GM20000 (cell line): ENCODE data around the gene CAGE1.

Experiments used
- DNase-seq: peaks from one replicate; pipeline ENCODE4 v3.0.0; 2012; ENCODE audit warnings: low spot score
- TF ChIP-seq, protein P1 (sequence below): IDR thresholded peaks from 2 replicates; pipeline ENCODE4 v1.5.1; 2012; ENCODE audit warnings: mild to moderate bottlenecking, control low read depth; ENCODE audit errors: extremely low read depth, missing control alignments

Gene CAGE1

DNA sequence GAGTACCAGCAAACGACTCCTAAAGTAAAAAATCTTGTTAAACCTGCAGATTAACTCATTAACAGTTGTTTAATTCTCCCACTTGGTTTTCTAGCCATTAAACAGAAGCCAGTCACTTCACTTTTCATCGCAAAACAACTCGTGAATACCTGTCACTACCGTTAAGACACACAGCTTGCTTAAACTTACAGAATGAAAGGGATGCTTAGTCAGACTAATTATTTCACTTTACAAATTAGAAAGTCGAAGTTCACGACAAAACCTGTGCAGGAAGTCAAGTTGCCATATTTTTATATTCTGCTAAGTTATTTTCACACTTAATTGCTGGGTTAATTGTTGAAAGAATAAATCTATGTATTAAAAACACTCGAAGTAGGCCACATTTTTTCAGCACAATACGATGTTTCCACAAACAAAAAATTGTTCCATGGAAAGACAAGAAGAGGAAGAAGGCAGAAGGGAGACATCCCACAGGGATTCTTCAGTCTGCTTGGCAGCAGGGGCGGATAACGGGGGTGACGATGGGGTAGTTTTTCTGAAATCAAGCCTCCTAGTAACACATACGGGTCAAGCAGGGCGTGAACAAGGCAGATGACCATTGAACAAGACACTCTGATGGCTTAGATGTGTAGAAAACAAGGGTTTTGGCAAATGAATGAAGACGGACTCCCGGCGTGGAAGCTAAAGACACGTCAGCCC, 77.5 kb downstream of the CAGE1 start:
- TF ChIP-seq, protein P1, sequence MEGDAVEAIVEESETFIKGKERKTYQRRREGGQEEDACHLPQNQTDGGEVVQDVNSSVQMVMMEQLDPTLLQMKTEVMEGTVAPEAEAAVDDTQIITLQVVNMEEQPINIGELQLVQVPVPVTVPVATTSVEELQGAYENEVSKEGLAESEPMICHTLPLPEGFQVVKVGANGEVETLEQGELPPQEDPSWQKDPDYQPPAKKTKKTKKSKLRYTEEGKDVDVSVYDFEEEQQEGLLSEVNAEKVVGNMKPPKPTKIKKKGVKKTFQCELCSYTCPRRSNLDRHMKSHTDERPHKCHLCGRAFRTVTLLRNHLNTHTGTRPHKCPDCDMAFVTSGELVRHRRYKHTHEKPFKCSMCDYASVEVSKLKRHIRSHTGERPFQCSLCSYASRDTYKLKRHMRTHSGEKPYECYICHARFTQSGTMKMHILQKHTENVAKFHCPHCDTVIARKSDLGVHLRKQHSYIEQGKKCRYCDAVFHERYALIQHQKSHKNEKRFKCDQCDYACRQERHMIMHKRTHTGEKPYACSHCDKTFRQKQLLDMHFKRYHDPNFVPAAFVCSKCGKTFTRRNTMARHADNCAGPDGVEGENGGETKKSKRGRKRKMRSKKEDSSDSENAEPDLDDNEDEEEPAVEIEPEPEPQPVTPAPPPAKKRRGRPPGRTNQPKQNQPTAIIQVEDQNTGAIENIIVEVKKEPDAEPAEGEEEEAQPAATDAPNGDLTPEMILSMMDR = no peak
- DNase-seq = peak; percentile 20

DNA sequence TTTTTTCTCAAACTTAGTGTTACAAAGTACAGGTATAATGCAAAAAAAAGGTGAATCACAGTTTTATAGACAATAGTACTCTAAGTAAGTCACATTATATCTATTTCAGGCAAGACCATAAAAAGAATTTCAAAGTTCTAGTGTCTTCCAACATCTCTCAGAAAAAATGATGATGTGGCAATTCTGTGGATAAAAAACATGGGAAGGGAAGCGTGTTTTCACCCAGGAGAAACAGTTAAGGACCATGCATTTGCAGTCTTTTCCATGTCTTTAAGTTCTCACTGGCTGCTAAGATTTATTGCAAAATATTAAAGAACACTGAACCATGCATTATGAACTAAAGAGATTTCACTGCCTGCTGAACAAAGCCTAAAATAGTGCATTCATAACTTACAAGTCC, 78.4 kb downstream of the CAGE1 start:
- no peak for DNase-seq
- TF ChIP-seq, protein P1 = no peak

DNA sequence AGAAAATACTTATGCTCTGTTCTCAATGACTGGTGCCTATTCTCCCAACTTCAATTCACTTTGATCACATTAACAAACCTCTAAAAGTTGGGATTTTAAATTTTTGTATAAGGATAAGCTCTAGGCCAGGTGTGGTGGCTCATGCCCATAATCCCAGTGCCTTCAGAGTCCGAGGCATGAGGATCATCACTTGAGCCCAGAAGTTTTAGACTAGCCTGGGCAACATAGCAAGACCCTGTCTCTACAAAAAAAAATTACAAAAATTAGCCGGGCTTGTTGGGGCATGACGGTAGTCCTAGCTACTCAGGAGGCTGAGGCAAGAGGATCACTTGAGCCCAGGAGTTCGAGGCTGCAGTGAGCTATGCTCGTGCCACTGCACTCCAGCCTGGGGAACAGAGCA, 80.5 kb downstream of the CAGE1 start:
- DNase-seq = no peak
- TF ChIP-seq, protein P1 = no peak

DNA sequence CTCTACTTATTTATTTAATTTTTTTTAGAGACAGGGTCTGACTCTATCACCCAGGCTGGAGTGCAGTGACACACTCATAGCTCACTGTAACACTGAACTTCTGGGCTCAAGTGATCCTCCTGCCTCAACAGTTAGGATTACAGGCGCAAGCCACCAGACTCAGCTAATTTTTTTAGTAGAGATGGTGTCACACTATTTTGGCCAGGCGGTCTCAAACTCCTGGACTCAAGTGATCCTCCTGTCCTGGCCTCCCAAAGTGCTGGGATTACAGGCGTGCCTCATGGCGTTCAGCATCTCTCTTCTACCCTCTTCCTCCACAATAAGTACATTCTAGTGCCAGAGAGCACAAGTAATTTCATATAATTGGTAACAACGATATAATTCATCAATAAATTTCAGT, 82.0 kb downstream of the CAGE1 start:
- DNase-seq = no peak
- TF ChIP-seq, protein P1 = no peak

DNA sequence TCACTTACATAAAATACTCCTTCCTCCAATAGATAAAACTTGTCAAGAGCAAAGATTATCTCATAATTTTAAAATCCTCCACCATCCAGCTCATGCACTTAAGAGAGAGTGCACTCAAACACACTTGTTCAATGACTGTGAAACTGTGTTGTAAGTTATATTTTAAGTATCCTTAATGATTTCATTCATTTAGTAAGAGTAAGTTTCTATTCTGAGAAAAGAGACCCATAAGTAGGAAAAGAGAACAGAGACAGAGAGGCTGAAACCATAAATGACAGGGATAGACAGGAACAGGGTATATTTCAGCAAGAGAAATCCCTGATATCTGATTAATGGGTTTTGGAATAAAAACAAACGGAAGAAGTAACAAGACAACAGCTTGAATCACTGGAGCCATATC, 84.7 kb downstream of the CAGE1 start:
- TF ChIP-seq, protein P1 = no peak

DNA sequence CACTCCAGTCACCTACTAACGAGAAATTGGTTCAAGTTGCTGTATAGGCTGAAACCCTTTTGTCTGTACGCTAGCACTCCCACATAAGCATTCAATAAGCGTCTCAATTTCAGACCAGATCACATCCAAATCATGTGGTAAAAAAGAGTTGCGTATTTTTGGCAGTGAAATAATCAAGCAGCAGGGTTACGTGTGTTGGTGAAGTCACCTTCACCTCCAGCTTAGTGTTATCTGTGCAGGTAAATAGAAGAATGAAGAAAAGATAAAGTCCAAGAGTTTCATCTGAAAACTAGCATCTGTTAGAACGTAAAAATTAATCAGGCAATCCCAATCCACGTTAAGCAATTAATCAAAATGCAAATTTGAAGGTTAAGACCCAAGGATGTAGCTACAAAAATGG, 87.8 kb downstream of the CAGE1 start:
- DNase-seq = no peak
- TF ChIP-seq, protein P1 = no peak

More for the DNA sequence above, 84.7 kb downstream of the CAGE1 start:
- no peak for DNase-seq

DNA sequence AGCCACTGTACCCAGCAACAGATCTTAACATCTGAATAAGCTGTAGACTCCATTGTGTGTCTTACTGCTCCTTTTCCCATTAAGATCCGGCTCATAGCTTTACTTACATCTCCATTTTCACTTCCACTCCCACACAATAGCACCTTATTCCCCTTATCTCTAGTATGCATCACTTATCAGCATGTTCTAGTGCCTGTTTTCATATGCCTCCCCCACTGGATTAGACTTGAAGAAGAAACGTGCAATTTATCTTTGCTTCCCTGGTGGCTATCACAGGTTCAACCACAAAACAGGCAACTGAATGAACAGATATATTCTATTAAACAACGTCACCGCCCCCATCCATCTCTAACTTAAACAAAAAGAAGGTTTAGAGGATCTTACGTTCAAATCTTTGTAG, 88.6 kb downstream of the CAGE1 start:
- DNase-seq = no peak
- TF ChIP-seq, protein P1 = no peak
